Ammon's horn (tissue), 1 donor: ENCODE results near the gene MRPS11.
"Not testable (repeated sequence)": the region's sequence is repeated elsewhere in the genome, so short reads cannot be mapped to it uniquely, and the experiment has no call there.

Source experiments
- DNase-seq: peaks from one replicate; pipeline ENCODE4 v3.0.0-alpha.2; 2016; ENCODE audit warnings: low spot score

The MRPS11 gene

GRCh38 chr15:88490036-88490435 is 22.5 kb downstream of the MRPS11 start:
- DNase-seq = no peak

- no peak for DNase-seq
These were observed 23.6 kb downstream of the MRPS11 start for GRCh38 chr15:88491158-88491557.

GRCh38 chr15:88493844-88494243 is 26.3 kb downstream of the MRPS11 start:
- DNase-seq = no peak

- no peak for DNase-seq
These were observed 29.7 kb downstream of the MRPS11 start for GRCh38 chr15:88497109-88497765.

- no peak for DNase-seq
These were observed 31.5 kb downstream of the MRPS11 start for GRCh38 chr15:88498996-88499395.

GRCh38 chr15:88504445-88504844 is 36.9 kb downstream of the MRPS11 start:
- no peak for DNase-seq

GRCh38 chr15:88505721-88506120 is 38.2 kb downstream of the MRPS11 start:
- DNase-seq = no peak

- DNase-seq = no peak
These were observed 39.1 kb downstream of the MRPS11 start for GRCh38 chr15:88506628-88507027.

GRCh38 chr15:88509321-88509720 is 41.8 kb downstream of the MRPS11 start:
- no peak for DNase-seq

GRCh38 chr15:88509964-88510363 is 42.5 kb downstream of the MRPS11 start:
- no peak for DNase-seq

- no peak for DNase-seq
These were observed 43.7 kb downstream of the MRPS11 start for GRCh38 chr15:88511161-88511560.

- no peak for DNase-seq
These were observed 44.6 kb downstream of the MRPS11 start for GRCh38 chr15:88512078-88512477.

GRCh38 chr15:88512601-88513000 is 45.1 kb downstream of the MRPS11 start:
- DNase-seq = no peak

- no peak for DNase-seq
These were observed 45.7 kb downstream of the MRPS11 start for GRCh38 chr15:88513195-88513594.

- no peak for DNase-seq
These were observed 51.4 kb downstream of the MRPS11 start for GRCh38 chr15:88518903-88519302.

- not testable (repeated sequence) for DNase-seq
These were observed 56.6 kb downstream of the MRPS11 start for GRCh38 chr15:88524094-88524493.

GRCh38 chr15:88525418-88525817 is 57.9 kb downstream of the MRPS11 start:
- DNase-seq = no peak

- no peak for DNase-seq
These were observed 58.9 kb downstream of the MRPS11 start for GRCh38 chr15:88526247-88526879.

- no peak for DNase-seq
These were observed 61.6 kb downstream of the MRPS11 start for GRCh38 chr15:88529021-88529630.
